Erythroblast (primary cell): ENCODE measurements around the gene TLN1.

Source experiments
- GATA1 ChIP-seq: IDR thresholded peaks from 2 replicates; pipeline ENCODE4 v1.6.1; 2011; ENCODE audit warnings: low read depth, mild to moderate bottlenecking, control low read depth, low read length, moderate library complexity
- POLR2A ChIP-seq: IDR thresholded peaks from 2 replicates; pipeline ENCODE4 v1.6.1; 2011; ENCODE audit warnings: mild to moderate bottlenecking, low read length

GRCh38 chr9:35656348-35656747, 75.6 kb downstream of the TLN1 start:
- TF ChIP-seq POLR2A: no peak
- no peak for TF ChIP-seq GATA1
